TTC549 (cell line): ENCODE results near the gene NUP98.

Experiments
- FAIRE-seq: peaks from 2 replicates; lab custom pipeline; 2012; peaks lifted over from hg19 to GRCh38; lab: Jason Lieb, UNC

Gene NUP98

GRCh38 chr11:3638513-3638912, 158.8 kb downstream of the NUP98 start:
- FAIRE-seq = no peak

- FAIRE-seq = no peak
Observed at GRCh38 chr11:3637201-3637600, 160.2 kb downstream of the NUP98 start.

GRCh38 chr11:3635641-3636375, 161.5 kb downstream of the NUP98 start:
- FAIRE-seq = no peak

- FAIRE-seq = no peak
Observed at GRCh38 chr11:3632070-3632660, 165.2 kb downstream of the NUP98 start.

GRCh38 chr11:3631331-3631730, 166.0 kb downstream of the NUP98 start:
- FAIRE-seq = no peak

- no peak for FAIRE-seq
Observed at GRCh38 chr11:3627291-3627690, 170.1 kb downstream of the NUP98 start.

- FAIRE-seq = no peak
Observed at GRCh38 chr11:3626250-3626960, 170.9 kb downstream of the NUP98 start.
